Inflammatory macrophage treated with lipopolysaccharide for 4 hours (primary cell): Measurements from ENCODE around the gene PPARGC1A.

Experiments
- DNase-seq: peaks from one replicate; pipeline ENCODE4 v3.0.0-alpha.2; 2020

PPARGC1A gene, protein sequence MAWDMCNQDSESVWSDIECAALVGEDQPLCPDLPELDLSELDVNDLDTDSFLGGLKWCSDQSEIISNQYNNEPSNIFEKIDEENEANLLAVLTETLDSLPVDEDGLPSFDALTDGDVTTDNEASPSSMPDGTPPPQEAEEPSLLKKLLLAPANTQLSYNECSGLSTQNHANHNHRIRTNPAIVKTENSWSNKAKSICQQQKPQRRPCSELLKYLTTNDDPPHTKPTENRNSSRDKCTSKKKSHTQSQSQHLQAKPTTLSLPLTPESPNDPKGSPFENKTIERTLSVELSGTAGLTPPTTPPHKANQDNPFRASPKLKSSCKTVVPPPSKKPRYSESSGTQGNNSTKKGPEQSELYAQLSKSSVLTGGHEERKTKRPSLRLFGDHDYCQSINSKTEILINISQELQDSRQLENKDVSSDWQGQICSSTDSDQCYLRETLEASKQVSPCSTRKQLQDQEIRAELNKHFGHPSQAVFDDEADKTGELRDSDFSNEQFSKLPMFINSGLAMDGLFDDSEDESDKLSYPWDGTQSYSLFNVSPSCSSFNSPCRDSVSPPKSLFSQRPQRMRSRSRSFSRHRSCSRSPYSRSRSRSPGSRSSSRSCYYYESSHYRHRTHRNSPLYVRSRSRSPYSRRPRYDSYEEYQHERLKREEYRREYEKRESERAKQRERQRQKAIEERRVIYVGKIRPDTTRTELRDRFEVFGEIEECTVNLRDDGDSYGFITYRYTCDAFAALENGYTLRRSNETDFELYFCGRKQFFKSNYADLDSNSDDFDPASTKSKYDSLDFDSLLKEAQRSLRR

DNA sequence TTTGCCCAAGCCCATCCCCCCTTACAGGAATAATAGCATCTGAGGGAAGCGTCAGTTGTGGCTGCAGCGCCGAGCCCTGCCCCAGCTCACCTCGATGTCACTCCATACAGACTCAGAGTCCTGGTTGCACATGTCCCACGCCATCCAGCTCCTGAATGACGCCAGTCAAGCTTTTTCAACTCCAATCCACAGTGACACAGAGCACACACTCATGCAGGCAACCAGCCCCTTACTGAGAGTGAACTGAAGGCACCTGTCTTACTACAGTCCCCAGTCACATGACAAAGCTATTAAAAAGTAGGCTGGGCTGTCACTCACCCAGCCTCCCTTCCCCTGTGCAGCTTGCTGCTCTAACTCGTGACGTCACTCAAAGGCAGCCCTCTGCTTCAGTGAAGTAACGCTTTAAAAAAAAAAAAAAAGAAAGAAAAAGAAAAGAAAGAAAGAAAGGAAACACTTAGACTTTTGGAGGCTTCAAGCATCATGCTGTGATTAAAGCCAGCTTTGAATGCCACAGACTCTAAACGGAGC lies at the start of gene PPARGC1A:
Gene PPARGC1A, minus strand, starts transcription at position 234 of the 528 bp plus-strand sequence. Its CDS starts 90 bp downstream, at position 144.
- peak; percentile 11 for DNase-seq

DNA sequence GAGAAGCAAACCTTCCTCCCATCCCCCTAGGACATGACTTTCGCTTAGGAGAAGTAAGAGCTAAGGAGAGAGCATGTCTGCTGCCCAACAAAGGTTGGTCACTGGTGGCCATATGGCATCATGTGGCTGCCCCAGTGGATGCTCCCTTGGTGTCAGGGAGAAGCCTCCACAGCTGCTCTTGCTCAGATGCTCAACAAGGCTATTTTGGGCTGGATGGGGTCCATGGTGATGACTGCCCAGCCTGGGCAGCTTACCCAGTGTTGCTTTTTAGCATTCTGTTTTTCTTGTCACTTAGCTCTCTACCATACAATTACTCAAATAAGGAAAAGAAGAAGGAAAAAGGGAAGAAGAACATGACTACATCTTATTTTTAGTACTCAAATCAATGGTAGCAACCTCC lies 48.9 kb upstream of the PPARGC1A start:
- DNase-seq = no peak

DNA sequence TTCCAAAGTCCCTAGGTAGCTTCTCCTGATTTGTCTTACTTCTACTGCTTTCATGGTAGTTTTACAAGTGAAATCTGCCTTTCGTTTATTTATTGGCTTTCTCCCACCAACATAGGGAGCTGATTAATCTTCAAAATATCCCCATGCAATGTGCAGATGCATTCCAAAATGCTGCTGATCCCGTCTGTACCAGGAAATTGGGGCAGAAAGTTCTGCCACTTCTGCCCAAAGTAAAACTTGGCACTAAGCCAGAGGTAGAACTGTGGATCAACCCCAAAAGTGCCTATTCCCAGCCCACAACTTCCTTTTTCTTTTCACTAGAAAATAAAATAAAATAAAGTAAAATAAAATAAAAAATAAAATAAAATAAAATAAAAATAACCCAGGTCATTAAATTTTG lies 47.3 kb upstream of the PPARGC1A start:
- DNase-seq = no peak

DNA sequence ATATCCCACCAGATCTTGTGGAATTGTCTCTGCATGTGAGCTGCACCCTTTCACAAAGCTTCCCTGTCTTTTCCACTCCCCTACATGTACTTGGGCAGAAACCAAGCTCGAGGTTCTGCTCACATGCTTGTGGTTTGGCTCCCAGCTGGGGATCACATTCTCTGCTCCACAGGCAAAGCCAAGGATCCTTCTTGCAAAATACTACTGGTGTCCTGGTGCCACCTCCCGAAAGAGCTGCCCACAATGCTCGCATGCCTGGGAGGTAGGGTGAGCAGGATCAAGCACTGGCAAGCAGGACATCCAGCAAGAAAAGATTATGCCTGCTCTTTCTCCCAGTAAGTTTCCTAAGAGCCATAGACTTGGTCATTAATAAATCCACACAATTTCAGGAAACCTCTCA lies 45.1 kb upstream of the PPARGC1A start:
- no peak for DNase-seq

DNA sequence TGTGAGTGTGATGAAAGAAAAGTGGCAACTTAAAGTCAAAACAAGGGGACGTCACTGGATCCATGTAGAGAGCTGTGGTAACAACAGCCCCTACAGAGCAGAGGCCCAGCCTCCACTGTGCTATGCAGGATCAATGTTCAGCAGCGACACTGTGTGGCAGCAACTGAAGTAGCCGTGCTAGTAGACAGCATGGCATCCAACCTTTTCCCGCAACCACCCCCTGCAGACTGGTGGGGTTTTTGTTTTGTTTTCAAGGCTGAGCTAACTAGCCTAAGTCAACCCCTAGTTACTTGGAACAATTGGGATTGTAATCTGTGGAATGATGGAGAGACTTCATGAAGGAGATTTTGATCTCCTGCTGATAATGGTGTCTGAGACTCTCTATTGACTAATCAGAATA lies 44.4 kb upstream of the PPARGC1A start:
- no peak for DNase-seq

DNA sequence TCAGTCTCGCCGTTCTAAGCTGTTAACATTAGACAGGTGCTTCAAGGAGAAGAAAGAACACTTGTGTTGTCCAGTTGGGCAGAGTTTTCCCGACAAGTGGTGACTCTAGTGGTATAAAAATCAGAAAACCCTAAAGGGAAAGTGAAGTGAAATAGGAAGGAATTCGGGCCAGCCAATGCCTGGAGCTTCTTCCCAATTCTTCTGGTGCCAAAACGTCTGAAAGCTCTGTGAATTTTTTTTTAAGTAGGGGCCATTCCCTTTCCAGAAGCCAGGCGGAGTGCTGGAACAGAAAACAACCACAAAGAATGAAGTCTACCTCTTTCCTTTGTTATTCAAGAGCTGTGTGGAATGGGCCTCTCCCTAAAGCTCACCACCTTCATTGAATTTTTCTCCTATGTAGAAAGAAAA lies 43.1 kb upstream of the PPARGC1A start:
- DNase-seq = no peak

DNA sequence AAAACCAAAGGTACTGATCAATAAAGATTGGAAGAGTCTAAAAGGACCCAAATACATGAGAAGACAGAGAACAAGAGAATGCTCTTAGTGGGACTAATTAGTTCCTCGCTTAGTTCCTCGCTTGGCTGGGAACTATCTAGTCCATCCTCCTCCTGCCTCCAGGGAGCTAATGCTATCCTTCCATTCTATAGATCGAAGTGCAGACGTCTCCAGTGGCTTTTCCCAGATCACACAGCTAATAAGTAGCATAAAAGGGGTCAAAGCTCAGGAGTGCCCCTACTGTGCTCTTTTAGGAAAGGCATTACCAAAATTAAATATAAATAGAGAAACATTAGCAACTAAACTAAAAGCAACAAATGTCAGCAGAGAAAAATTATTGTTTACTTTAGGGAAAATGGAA lies 42.3 kb upstream of the PPARGC1A start:
- DNase-seq = no peak

DNA sequence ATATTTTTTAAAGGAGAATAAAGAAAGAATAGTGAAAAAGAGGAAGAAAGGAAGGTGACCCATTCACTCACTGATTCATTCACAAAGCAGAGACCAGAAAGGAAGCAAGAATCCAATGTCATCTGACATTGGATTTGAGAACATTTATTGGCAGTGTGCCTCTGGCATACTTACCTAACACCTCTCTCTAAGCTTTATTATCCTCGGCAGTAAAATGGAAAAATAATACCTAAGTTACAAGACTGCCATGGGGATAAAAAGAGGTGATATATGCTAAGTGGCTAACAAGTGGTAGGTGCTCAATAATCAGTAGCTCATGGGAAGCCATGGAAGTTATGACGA lies 41.6 kb upstream of the PPARGC1A start:
- DNase-seq = no peak

DNA sequence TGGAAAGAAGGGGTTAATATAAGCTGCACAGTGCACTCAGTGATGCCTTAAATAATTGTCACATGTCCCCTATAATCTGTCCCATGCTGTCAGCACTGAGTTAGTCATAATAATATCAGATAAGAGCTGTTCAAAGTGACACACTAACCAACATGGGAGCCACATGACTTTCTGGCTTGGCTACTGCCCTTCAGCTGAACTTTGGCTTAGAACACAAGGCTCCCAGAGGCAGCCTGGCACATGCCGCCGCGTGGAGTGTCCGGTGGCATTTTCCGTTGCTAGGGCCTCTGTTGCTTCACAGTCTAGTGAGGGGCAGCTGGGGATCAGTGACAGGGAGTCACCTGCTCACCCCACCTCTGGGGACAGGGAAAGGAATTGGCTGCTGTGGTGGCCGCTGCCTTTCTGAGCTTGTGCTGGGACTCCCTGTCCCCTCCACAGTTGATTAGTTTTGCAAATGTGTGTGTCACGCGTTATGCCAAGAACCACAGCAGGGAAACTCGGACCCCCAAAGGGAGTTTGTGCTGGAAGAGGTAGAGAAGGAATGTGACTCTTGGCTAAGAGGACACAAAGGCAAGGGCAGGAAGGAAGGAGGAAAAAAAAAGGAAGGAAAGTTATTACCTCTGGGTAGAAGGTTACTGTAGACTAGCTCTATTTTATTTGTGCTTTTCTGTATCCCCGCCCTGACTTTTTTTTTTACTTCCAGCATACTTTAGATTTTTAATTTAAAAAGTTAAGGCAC lies 41.1 kb upstream of the PPARGC1A start:
- DNase-seq = no peak

DNA sequence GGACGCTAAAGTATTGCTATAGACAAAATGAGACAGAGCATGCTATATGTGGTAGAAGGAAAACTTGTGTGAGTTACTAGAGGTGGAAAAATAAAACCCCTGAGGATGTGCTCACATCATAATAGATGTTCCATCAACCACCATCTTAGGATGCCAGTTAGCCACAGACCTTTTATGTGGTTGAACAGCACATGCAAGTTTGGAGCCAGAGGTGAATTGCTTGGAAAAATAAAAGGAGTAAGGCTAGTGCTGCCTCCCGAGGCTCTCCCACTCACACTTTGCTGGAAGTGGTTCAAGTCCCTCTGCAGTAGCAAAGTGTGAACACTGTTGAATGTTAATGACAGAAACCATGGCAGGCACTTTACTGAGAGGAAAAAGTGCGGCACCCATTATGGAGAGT lies 39.4 kb upstream of the PPARGC1A start:
- DNase-seq = no peak

DNA sequence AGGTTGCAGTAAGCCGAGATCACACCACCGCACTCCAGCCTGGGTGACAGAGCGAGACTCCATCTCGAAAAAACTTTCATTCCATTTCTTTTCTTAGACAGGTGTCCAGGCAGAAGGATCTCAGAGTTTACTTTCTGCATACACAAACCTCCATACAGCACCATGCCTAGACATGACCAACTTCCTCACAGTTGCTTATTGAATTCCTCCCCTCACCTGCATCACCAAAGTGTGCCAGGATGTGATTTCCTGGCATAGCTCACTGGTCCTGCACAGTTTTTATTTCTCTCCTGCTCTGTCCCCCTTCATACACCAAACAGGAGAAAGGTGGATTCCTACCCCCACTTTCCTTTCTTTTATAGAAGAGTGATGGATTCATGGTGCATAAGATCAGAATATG lies 34.7 kb upstream of the PPARGC1A start:
- DNase-seq = no peak

DNA sequence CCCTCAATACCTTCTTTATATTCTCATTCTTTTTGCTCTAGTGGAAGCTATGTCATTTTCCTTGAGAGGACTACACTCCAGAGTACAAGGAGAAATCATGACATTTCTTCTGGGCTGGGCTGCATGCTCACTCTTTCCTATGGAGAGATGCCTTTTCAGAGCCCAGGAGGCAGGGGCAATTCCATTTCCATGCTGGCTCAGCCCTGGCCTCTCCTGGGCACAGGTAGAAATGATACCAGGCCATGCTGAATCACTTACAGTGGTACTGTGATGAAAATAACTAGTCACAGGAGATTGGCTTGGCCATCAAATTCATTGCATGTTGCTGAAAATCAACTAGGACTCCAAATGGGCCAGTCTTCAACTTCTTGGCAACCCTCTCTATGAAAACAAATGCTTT lies 34.0 kb upstream of the PPARGC1A start:
- no peak for DNase-seq

DNA sequence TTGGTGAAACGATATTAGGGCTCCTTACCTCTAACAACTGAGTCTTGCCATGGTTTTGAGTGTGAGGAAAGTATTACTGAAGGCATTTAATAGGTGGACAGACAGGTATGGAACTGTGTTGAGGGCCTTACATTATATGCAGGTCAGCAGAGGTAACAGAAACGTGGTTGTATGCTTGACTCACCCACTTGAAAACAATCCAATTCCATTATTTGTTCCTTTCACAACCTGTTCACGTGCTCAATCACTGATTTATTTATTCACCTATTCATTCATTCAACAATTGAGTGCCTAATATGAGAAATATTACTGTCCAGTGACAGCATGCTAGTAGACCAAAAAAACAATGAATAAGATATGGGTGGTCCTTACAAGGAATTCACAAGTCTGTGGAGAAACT lies 33.3 kb upstream of the PPARGC1A start:
- DNase-seq = no peak

DNA sequence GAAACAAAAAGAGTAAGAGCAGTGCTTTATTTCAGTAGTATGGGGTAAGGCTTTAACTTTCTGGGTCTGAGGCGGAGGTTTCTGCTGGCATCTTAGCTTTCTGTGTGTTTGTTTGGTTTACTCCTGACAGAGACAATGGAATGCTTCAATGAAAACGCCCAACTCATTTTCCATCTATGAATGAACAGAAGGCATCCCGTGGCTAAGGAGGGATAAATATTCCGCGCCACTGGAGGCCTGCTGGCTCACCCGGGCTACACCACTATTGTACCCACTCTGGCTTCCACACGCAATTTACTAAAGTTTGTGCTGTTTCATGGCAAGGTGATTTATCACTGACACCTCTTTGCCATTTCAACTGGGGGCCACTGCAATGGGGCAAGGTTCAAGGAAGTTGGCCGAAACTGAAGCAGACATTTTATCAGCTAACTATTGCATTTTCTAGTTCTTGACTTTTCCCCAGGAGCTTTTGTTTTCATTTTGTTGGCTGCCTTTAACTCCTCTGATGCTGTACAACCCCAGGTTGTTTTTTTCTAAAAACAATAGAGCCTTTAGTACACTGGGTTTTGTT lies 32.8 kb upstream of the PPARGC1A start:
- no peak for DNase-seq

DNA sequence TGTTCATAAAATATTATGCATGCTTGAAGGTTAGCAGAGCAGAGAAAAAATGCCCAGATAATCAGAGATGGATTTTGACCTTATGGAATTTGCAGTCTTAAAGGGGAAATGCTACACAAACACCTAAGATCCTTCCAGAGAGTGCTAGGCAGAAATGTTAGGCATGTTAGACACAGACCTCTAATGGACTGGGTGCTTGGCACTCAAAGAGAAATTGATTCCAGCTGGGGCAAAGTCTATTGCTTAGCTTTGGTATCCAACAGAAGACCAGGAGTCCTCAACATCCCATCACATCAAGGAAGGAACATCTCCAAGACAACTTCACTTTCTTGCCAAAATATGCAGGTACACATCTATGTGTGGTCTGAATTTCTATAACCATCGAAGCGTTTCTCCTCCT lies 32.2 kb upstream of the PPARGC1A start:
- DNase-seq = no peak

DNA sequence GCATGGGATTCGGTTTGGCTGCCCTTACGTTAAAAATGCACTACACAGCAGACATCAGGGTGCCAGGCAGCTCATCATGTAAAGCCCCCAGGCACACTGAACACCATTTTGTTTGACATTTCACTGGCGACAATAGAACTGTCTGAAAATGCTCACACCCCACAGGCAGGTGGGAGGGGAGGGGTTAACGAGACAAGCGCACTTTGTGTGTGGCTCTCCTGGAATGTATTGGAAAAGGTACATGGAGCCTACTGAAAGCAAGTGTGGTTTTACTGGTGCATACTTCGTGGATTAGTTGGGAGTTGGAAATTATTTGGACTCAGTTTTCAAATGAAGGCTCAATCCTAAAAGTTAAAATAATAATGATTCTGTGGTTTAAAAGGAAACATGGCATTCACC lies 31.6 kb upstream of the PPARGC1A start:
- no peak for DNase-seq

DNA sequence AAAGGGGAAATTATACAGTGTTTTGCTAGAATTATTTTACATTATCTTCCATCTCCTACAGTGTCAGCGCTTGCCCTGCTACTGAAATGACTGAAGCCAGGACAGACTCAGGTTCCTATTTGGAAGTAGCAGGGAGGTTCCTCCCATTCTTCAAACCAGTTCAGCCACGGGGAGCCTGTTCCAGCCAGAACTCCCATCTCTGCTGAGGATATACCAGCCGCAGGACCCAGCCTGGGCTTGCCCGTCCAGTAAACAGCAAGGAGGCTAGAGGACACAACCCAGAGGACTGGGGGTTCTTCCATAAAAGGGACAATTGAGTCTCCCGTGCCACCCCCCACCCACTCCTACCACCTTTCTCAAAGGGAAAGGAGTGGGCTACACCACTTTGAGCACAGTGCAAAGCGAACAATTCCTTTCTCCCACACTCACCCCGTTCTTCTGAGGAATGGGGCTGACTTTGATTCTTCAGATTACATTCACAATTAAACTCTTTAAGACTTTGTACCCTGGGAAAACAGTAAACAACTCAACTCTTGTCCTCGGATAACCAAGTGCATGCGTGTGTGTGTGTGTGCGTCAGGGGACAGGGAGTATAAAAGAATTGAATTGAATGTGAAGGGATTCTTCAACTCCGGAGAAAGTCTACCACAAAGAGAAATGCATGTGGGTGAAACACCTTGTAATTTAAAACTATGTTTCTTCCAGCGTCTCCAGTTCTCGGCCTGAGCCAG lies 31.0 kb upstream of the PPARGC1A start:
- DNase-seq = no peak

DNA sequence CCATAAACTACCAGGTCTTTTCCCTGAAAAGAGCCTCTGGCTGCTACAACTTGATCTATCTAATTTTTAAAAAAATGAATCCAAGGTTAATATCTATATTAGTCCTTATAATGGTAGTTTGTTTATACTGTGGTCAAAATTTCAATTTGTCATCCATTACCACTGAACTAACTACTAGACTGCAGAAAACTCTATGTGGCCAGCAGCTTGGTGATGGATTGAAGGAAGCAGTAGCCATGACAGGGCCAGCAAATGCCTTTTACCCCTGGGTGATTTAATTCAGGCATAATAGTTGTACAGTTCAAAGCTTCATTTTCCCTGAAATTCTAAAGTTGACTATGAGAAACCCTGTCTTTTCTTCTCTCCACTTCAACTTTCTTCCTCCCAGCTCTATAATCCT lies 30.4 kb upstream of the PPARGC1A start:
- DNase-seq = no peak

DNA sequence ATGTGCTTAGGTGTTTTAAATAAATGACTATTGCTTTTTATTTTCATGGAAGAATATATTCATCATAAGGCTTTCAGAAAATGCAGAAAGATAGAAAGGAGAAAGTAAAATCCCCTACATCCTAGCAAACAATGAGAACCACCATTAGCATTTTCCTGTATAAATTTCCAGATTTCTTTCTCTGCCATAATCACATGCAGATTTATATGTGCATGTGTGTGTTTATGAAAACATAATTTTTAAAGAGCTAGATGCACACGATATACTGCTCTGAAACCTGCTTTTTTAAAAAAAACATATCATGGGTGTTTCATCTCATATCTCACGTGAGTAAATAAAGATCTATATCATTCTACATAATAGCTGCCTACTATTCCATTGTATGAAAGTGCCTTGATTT lies 26.4 kb upstream of the PPARGC1A start:
- no peak for DNase-seq

DNA sequence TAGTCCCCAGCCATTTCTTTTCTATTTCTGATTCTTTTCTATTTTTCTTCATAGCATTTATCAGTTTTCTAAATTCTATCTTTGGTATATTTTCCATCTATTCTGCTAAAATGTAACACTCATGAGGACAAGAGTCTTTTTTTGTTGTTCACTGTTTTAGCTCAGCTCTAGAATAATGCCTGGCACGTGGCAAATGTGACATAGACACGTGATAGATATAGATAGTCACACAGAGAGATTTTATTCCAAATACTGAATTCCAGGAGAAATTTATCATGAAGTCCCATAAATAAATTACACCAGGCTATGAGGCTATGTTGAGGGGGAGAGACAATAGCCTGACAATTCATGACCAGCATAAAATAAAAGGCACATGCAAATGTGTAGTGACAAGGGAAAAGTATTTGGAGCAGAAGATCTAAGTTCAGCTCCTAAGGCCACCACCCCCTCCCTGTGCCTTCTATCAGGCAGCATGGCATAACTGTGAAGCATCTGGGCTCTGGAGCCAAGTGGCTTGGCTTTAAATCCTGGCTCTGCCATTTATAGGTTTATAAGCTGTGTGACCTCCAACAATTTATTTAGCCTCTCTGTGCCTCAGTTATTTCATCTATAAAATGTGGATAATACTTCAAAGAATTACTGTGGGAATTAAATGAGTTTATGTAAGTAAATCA lies 25.7 kb upstream of the PPARGC1A start:
- no peak for DNase-seq

DNA sequence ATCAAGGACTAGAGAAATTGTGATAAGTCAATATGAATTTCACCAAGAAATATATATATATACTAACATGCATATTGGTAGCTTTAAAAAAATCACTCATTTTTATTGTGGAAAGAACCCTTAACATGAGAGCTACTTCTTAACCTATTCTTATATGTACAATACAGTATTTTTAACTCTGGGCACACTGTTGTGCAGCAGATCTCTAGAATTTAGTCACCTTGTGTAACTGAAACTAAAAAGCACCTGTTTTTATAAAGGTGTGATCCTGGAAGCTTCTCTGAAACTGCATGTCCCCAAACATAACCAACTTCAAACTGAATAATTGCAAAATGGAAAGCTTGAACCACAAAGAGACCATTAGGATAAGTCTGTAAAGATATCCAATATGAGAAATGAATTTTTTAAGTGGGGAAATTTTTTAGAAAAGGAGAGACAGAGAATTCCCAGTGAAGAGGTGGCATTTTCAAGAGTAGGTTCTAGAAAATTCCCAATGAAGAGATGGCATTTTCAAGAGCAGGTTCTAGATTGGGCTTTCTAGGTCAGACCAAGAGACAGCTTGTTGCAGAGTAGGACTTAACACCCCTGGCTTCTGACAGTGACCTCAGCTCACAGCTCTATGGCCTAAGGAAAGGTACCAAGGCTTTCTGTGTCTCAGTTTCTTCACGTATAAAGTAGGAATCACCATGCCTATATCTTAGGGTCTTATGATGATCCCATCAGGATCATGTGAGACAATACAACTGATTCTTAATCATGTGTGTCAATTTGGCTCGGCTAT lies 22.0 kb upstream of the PPARGC1A start:
- no peak for DNase-seq
